Gastrocnemius medialis (tissue), 4 donors: ENCODE results near the gene CCDC106. TPM values are rescaled to one million over a fixed set of nuclear protein-coding genes. Genes with fewer than 3 reads are reported as not detected.

Experiments used
- ATAC-seq, 2 donors: fragments of 150-250 bp; one replicate each; pipeline ENCODE4 v1.9.1; 2016
- DNase-seq, 2 donors: peaks; one replicate each; pipeline ENCODE4 v3.0.0-alpha.2; 2019
- H3K27ac ChIP-seq, 4 donors: fragments of 200-600 bp; sonication (generic); 1 replicate in 1 of 4; 2 replicates in 3 of 4; pipeline ENCODE4 v1.5.1; 2016 to 2018; ENCODE audit warnings: mild to moderate bottlenecking in 2 of 4, moderate library complexity in 1 of 4
- H3K27me3 ChIP-seq, 3 donors: fragments of 200-600 bp; sonication (generic) in 2 of 3; 1 replicate in 1 of 3; 2 replicates in 2 of 3; pipeline versions ENCODE4 v1.5.1 to v1.6.0; 2016 to 2019; ENCODE audit warnings: mild to moderate bottlenecking in 1 of 3, moderate library complexity in 1 of 3
- H3K36me3 ChIP-seq, 2 donors: fragments of 200-600 bp; sonication (generic) in 1 of 2; one replicate each; pipeline ENCODE4 v1.5.1; 2017 to 2018
- H3K4me1 ChIP-seq, 2 donors: fragments of 200-600 bp; sonication (generic) in 1 of 2; one replicate each; pipeline ENCODE4 v1.5.1; 2016 to 2017; ENCODE audit warnings: mild to moderate bottlenecking in 2 of 2
- H3K4me3 ChIP-seq, 4 donors: fragments of 200-600 bp; sonication (generic) in 3 of 4; 1 replicate in 1 of 4; 2 replicates in 3 of 4; pipeline ENCODE4 v1.5.1; 2016 to 2019; ENCODE audit warnings: mild to moderate bottlenecking in 2 of 4
- H3K9me3 ChIP-seq, 3 donors: fragments of 200-600 bp; sonication (generic) in 2 of 3; 1 replicate in 1 of 3; 2 replicates in 2 of 3; pipeline ENCODE4 v1.5.1; 2016 to 2019
- CTCF ChIP-seq, 5 experiments: fragments of 450-650 bp in 3 of 5; fragments of 200-600 bp in 2 of 5; sonication (generic) in 2 of 5; IDR thresholded peaks in 4 of 5; conservative IDR thresholded peaks in 1 of 5; 1 replicate in 4 of 5; 2 replicates in 1 of 5; pipeline ENCODE4 v1.5.1; 2016 to 2019; ENCODE audit warnings: antibody characterized with exemption in 5 of 5, mild to moderate bottlenecking in 3 of 5, moderate library complexity in 3 of 5
- POLR2A ChIP-seq, 2 donors: fragments of 450-650 bp; IDR thresholded peaks; one replicate each; pipeline ENCODE4 v1.6.1; 2017; ENCODE audit warnings: antibody characterized with exemption in 2 of 2, mild to moderate bottlenecking in 2 of 2, moderate library complexity in 2 of 2
- in situ Hi-C, 4 donors: fragments of 200-750 bp; cut with MboI; loops; one replicate each; pipeline versions ENCODE4 v1.15.0 to v1.8.0; 2017; ENCODE audit warnings: low sequenced_read_pairs in 4 of 4
- intact Hi-C: fragments of 100-400 bp; cut with DNase I; formaldehyde crosslinking; loops from one replicate; pipeline ENCODE4 v1.15.1; 2023; ENCODE audit warnings: low total_unique reads
- total RNA-seq, 4 donors: library from RNA; depleted of rRNA; stranded (reverse); fragments of >200 nt; gene quantifications; one replicate each; pipeline versions ENCODE4 v1.1.0 to v1.2.3, GENCODE V29; 2016

The CCDC106 gene
- total RNA-seq, 4 donors from 2014 or later: 6.3 to 21.2 (median 12.6) TPM

GRCh38 chr19:55672418-55672817 is 24.4 kb downstream of the CCDC106 start:
- Histone ChIP-seq H3K4me3 (no peak overlapping the region), H3K27ac (no peak overlapping the region), H3K4me1 (peaks cover 22 to 26% of the 10 kb centered on the region in 2 donors), H3K27me3 (no peaks in the 10 kb centered on the region), H3K9me3 (no peaks in the 10 kb centered on the region), H3K36me3 (peaks cover 0 to 39% of the 10 kb centered on the region in 2 donors)
- in situ Hi-C loops: no loop called here
- ATAC-seq: no peak
- TF ChIP-seq POLR2A (IDR thresholded peaks at IDR 0.05): no peak
- TF ChIP-seq CTCF (IDR thresholded peaks at IDR 0.05 in 4 of 5, conservative IDR thresholded peaks at IDR 0.05 in 1 of 5): no peak
- intact Hi-C loops: no loop called here
- DNase-seq: no peak

- TF ChIP-seq POLR2A (IDR thresholded peaks at IDR 0.05) (no peak), CTCF (IDR thresholded peaks at IDR 0.05 in 4 of 5, conservative IDR thresholded peaks at IDR 0.05 in 1 of 5) (no peak)
- Histone ChIP-seq H3K27ac (no peak overlapping the region), H3K36me3 (peaks cover 0 to 33% of the 10 kb centered on the region in 2 donors), H3K27me3 (no peaks in the 10 kb centered on the region), H3K4me1 (peaks cover 27 to 36% of the 10 kb centered on the region in 2 donors), H3K4me3 (no peak overlapping the region), H3K9me3 (no peaks in the 10 kb centered on the region)
- DNase-seq: no peak
- intact Hi-C loops: no loop called here
- ATAC-seq: no peak
- in situ Hi-C loops: no loop called here
Observed at GRCh38 chr19:55673465-55673864, 25.5 kb downstream of the CCDC106 start.

- ATAC-seq: no peak
- TF ChIP-seq POLR2A (IDR thresholded peaks at IDR 0.05) (no peak), CTCF (IDR thresholded peaks at IDR 0.05 in 4 of 5, conservative IDR thresholded peaks at IDR 0.05 in 1 of 5) (no peak)
- Histone ChIP-seq H3K4me3 (no peak overlapping the region), H3K27ac (peak overlapping the region in 1 of 4 donors; percentile 89), H3K9me3 (no peaks in the 10 kb centered on the region), H3K4me1 (peaks cover 27 to 38% of the 10 kb centered on the region in 2 donors), H3K36me3 (peaks cover 0 to 33% of the 10 kb centered on the region in 2 donors), H3K27me3 (no peaks in the 10 kb centered on the region)
- in situ Hi-C loops: no loop called here
- intact Hi-C loops: loop anchor here (2.0 kb wide), 1 partner anchor 447 kb away; the partner anchor contains the start of gene ZNF787
- DNase-seq: no peak
Observed at GRCh38 chr19:55673889-55674288, 25.9 kb downstream of the CCDC106 start.

GRCh38 chr19:55674459-55674840 is 26.4 kb downstream of the CCDC106 start:
- peak overlapping the region; percentile 76 to 89 (median 84) for H3K4me3 ChIP-seq
- in situ Hi-C loops (no loop called here), intact Hi-C loops (loop anchor here (2.0 kb wide), 1 partner anchor 446 kb away; the partner anchor contains the start of gene ZNF787)
- no peaks in the 10 kb centered on the region for H3K27me3 ChIP-seq
- H3K27ac ChIP-seq: peak overlapping the region; percentile 77 to 95 (median 87)
- H3K36me3 ChIP-seq: peaks cover 0 to 33% of the 10 kb centered on the region in 2 donors
- TF ChIP-seq POLR2A (IDR thresholded peaks at IDR 0.05) (no peak), CTCF (IDR thresholded peaks at IDR 0.05 in 4 of 5, conservative IDR thresholded peaks at IDR 0.05 in 1 of 5) (no peak)
- no peak for DNase-seq
- peaks cover 27 to 38% of the 10 kb centered on the region in 2 donors for H3K4me1 ChIP-seq
- H3K9me3 ChIP-seq: no peaks in the 10 kb centered on the region
- no peak for ATAC-seq
